H9 (cell line): ENCODE data around the gene EXOC3. TPM values are rescaled to one million over a fixed set of nuclear protein-coding genes. Genes with fewer than 3 reads are reported as not detected.

Experiments
- DNase-seq: peaks from one replicate; pipeline ENCODE4 v3.0.0-alpha.2; 2017
- H2AFZ ChIP-seq: one replicate; pipeline ENCODE4 v1.6.1; 2013; ENCODE audit warnings: mild to moderate bottlenecking, low read length, control low read depth, moderate library complexity
- H2AK5ac ChIP-seq: 2 replicates; pipeline ENCODE4 v1.6.1; 2013; ENCODE audit warnings: low read length, control low read depth, mixed read lengths; ENCODE audit not compliant: insufficient read length
- H2BK120ac ChIP-seq: one replicate; pipeline ENCODE4 v1.6.1; 2013; ENCODE audit warnings: low read depth, mild to moderate bottlenecking, low read length, control low read depth, inconsistent platforms; ENCODE audit not compliant: poor library complexity, severe bottlenecking
- H2BK12ac ChIP-seq: 2 replicates; pipeline ENCODE4 v1.6.1; 2013; ENCODE audit warnings: low read length, control low read depth, mixed read lengths, low read depth; ENCODE audit not compliant: insufficient read length
- H2BK15ac ChIP-seq: 2 replicates; pipeline ENCODE4 v1.6.1; 2013; ENCODE audit warnings: low read depth, low read length, control low read depth
- H2BK20ac ChIP-seq: one replicate; pipeline ENCODE4 v1.6.1; 2013; ENCODE audit warnings: low read depth, mild to moderate bottlenecking, low read length, control low read depth, inconsistent platforms; ENCODE audit not compliant: poor library complexity, severe bottlenecking
- H2BK5ac ChIP-seq: 2 replicates; pipeline ENCODE4 v1.6.1; 2013; ENCODE audit warnings: low read length, control low read depth, mixed read lengths; ENCODE audit not compliant: insufficient read length
- H3K14ac ChIP-seq: 2 replicates; pipeline ENCODE4 v1.6.1; 2013; ENCODE audit warnings: low read length, control low read depth; ENCODE audit not compliant: insufficient read depth
- H3K18ac ChIP-seq: 2 replicates; pipeline ENCODE4 v1.6.1; 2013; ENCODE audit warnings: low read depth, mild to moderate bottlenecking, mixed read lengths, low read length, control low read depth; ENCODE audit not compliant: insufficient read length
- H3K23ac ChIP-seq: 2 replicates; pipeline ENCODE4 v1.6.1; 2013; ENCODE audit warnings: low read length, control low read depth, mixed read lengths, low read depth; ENCODE audit not compliant: insufficient read length
- H3K23me2 ChIP-seq: 2 replicates; pipeline ENCODE4 v1.6.1; 2013; ENCODE audit warnings: low read depth, mild to moderate bottlenecking, mixed read lengths, low read length, control low read depth; ENCODE audit not compliant: insufficient read length, poor library complexity, severe bottlenecking
- H3K27ac ChIP-seq: 2 replicates; pipeline ENCODE4 v1.5.1; 2013; ENCODE audit warnings: low read length, control low read depth, mixed read lengths, low read depth; ENCODE audit not compliant: insufficient read length
- H3K27me3 ChIP-seq: 2 replicates; pipeline ENCODE4 v1.6.1; 2013; ENCODE audit warnings: low read length, control low read depth, inconsistent platforms; ENCODE audit not compliant: insufficient read depth
- H3K4ac ChIP-seq: 2 replicates; pipeline ENCODE4 v1.6.1; 2013; ENCODE audit warnings: low read depth, mild to moderate bottlenecking, control low read depth, inconsistent platforms, low read length, moderate library complexity
- H3K4me1 ChIP-seq: 2 replicates; pipeline ENCODE4 v1.6.1; 2013; ENCODE audit warnings: low read length, control low read depth, inconsistent platforms; ENCODE audit not compliant: insufficient read depth
- H3K4me2 ChIP-seq: 2 replicates; pipeline ENCODE4 v1.6.1; 2013; ENCODE audit warnings: low read length, control low read depth, mixed read lengths; ENCODE audit not compliant: insufficient read length, insufficient read depth
- H3K56ac ChIP-seq: 2 replicates; pipeline ENCODE4 v1.6.1; 2013; ENCODE audit warnings: low read depth, mild to moderate bottlenecking, mixed read lengths, low read length, control low read depth; ENCODE audit not compliant: insufficient read length
- H3K79me1 ChIP-seq: 2 replicates; pipeline ENCODE4 v1.6.1; 2013; ENCODE audit warnings: low read depth, mild to moderate bottlenecking, moderate library complexity, low read length, control low read depth, inconsistent platforms; ENCODE audit not compliant: insufficient read depth, poor library complexity, severe bottlenecking
- H3K79me2 ChIP-seq: 2 replicates; pipeline ENCODE4 v1.6.1; 2013; ENCODE audit warnings: low read length, control low read depth, inconsistent platforms; ENCODE audit not compliant: insufficient read depth
- H3K9ac ChIP-seq: 2 replicates; pipeline ENCODE4 v1.6.1; 2013; ENCODE audit warnings: low read length, control low read depth, mixed read lengths; ENCODE audit not compliant: insufficient read length; ENCODE audit errors: extremely low read depth
- H3K9me3 ChIP-seq: one replicate; pipeline ENCODE4 v1.6.1; 2013; ENCODE audit warnings: low read depth, low read length, inconsistent platforms; ENCODE audit not compliant: control insufficient read depth
- H3T11ph ChIP-seq: one replicate; pipeline ENCODE4 v1.6.1; 2013; ENCODE audit warnings: mild to moderate bottlenecking, low read length, control low read depth, inconsistent platforms
- H4K20me1 ChIP-seq: one replicate; pipeline ENCODE4 v1.6.1; 2013; ENCODE audit not compliant: control insufficient read depth, insufficient read length, insufficient read depth
- H4K5ac ChIP-seq: 2 replicates; pipeline ENCODE4 v1.6.1; 2013; ENCODE audit warnings: low read depth, mild to moderate bottlenecking, mixed read lengths, low read length, control low read depth; ENCODE audit not compliant: insufficient read length
- H4K8ac ChIP-seq: replicated peaks from 2 replicates; pipeline ENCODE4 v1.6.1; 2013; ENCODE audit warnings: low read length, control low read depth, mixed read lengths, low read depth; ENCODE audit not compliant: insufficient read length
- H4K91ac ChIP-seq: 2 replicates; pipeline ENCODE4 v1.6.1; 2013; ENCODE audit warnings: low read depth, mild to moderate bottlenecking, moderate library complexity, mixed read lengths, low read length, control low read depth; ENCODE audit not compliant: insufficient read length
- H3K27ac Mint-ChIP-seq, 3 experiments: 2 replicates in 2 of 3; 3 replicates in 1 of 3; pipeline ENCODE4 v1.8.0; 2020 to 2021; ENCODE audit warnings: mixed read lengths in 3 of 3, mild to moderate bottlenecking in 1 of 3, moderate library complexity in 1 of 3
- H3K27me3 Mint-ChIP-seq: 2 replicates; pipeline ENCODE4 v1.8.0; 2021; ENCODE audit warnings: low read depth, mild to moderate bottlenecking, moderate library complexity, mixed read lengths
- H3K36me3 Mint-ChIP-seq, 3 experiments: 2 replicates in 2 of 3; 3 replicates in 1 of 3; pipeline ENCODE4 v1.8.0; 2020 to 2021; ENCODE audit warnings: low read depth in 3 of 3, mixed read lengths in 3 of 3; ENCODE audit not compliant: insufficient read depth in 1 of 3
- H3K4me1 Mint-ChIP-seq, 2 experiments: 2 replicates each; pipeline ENCODE4 v1.8.0; 2020; ENCODE audit warnings: mixed read lengths in 2 of 2
- H3K4me3 Mint-ChIP-seq, 2 experiments: 2 replicates in 1 of 2; 3 replicates in 1 of 2; pipeline ENCODE4 v1.8.0; 2020 to 2021; ENCODE audit warnings: mild to moderate bottlenecking in 2 of 2, mixed read lengths in 2 of 2, moderate library complexity in 1 of 2
- H3K9me3 Mint-ChIP-seq, 2 experiments: 2 replicates in 1 of 2; 3 replicates in 1 of 2; pipeline ENCODE4 v1.8.0; 2020; ENCODE audit warnings: mild to moderate bottlenecking in 2 of 2, mixed read lengths in 2 of 2, moderate library complexity in 1 of 2
- CTCF ChIP-seq: fragments of 200-600 bp; sonication (generic); conservative IDR thresholded peaks from 3 replicates; pipeline ENCODE4 v1.8.0; 2021; ENCODE audit warnings: antibody characterized with exemption, mild to moderate bottlenecking
- WGBS: extraction: QIAGEN DNeasy Blood & Tissue Kit; methylation state at CpG from one replicate; pipeline ENCODE4 v1.1.7; 2013; ENCODE audit warnings: missing lambda C conversion rate, low lambda C conversion rate, mixed read lengths; ENCODE audit not compliant: insufficient read length; ENCODE audit errors: extremely low coverage; 5-methylcytosine and 5-hydroxymethylcytosine counted together
- total RNA-seq: library from RNA; stranded (reverse); gene quantifications from 2 replicates; pipeline ENCODE4 v1.2.1, GENCODE V29; 2021

Gene EXOC3
- total RNA-seq, 1 experiment from 2014 or later, result 36.7 TPM

DNA sequence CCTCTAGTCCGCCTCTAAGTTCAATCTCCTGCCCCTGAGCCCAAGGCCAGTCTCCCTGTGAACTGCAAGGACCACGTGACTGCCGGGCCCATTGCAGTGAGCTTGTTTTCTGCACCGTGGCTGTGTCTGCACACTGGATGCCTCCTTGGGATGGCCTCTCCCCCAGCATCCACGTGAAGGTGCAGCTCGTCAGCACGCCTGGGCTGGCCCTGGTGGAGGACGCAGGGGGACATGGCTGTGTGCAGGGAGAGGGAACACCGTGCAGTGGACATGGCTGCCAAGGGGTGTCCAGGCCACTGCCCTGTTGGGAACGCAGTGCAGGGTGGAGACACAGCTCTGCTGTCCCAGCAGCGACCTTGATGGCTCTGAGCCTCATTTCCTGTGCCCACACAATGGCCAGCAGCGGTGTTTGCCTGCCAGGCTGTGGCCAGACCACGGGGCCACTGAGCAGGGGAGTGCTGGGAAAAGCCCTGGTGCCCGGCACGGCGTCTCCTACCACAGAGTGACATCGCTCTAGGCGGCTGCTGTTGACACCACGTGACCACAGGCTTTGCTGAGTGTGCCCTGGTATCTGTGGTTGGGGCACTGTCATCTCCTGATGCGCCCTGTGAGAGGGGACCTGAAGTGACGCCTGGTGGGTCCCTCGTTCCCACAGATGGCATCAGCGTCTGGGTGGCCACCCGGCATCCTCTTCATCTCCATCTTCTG, 26.9 kb upstream of the EXOC3 start:
- H2AFZ ChIP-seq, result no peak overlapping the region
- H2BK15ac ChIP-seq, result no peak overlapping the region
- H3K4me1 ChIP-seq, result no peaks in the 10 kb centered on the region; the same call in 1 of the 2 replicates
- H3K18ac ChIP-seq, result peak overlapping the region; percentile 6
- H3K4me2 ChIP-seq, result no peak overlapping the region
- H3K23ac ChIP-seq, result no peak overlapping the region
- Mint-ChIP-seq H3K27ac (peak overlapping the region in 2 of 3 experiments; percentile 54 to 77; a peak in 4 of 7 replicates), H3K36me3 (no peaks in the 10 kb centered on the region), H3K4me3 (no peak overlapping the region), H3K9me3 (no peaks in the 10 kb centered on the region), H3K27me3 (peaks cover 5% of the 10 kb centered on the region), H3K4me1 (peaks cover 19 to 32% of the 10 kb centered on the region in 2 experiments)
- no peak overlapping the region for H4K8ac ChIP-seq
- no peaks in the 10 kb centered on the region for H3K27me3 ChIP-seq
- H4K20me1 ChIP-seq, result peaks cover 4% of the 10 kb centered on the region
- no peak overlapping the region for H2BK5ac ChIP-seq
- no peaks in the 10 kb centered on the region for H3K23me2 ChIP-seq
- no peak overlapping the region for H3T11ph ChIP-seq
- TF ChIP-seq CTCF, result no peak
- no peaks in the 10 kb centered on the region for H3K79me2 ChIP-seq
- no peaks in the 10 kb centered on the region for H3K79me1 ChIP-seq
- H2AK5ac ChIP-seq, result no peak overlapping the region
- no peak overlapping the region for H2BK120ac ChIP-seq
- no peak overlapping the region for H3K4ac ChIP-seq
- no CpG with 5 or more reads among the region's 24 CpGs for WGBS
- no peak overlapping the region for H4K91ac ChIP-seq
- H3K9ac ChIP-seq, result no peak overlapping the region
- no peak overlapping the region for H3K27ac ChIP-seq
- H2BK12ac ChIP-seq, result no peak overlapping the region
- no peak for DNase-seq
- H2BK20ac ChIP-seq, result no peak overlapping the region
- H3K14ac ChIP-seq, result peak overlapping the region; percentile 13
- no peaks in the 10 kb centered on the region for H3K9me3 ChIP-seq
- no peak overlapping the region for H3K56ac ChIP-seq
- H4K5ac ChIP-seq, result no peak overlapping the region
